Neural cell (in vitro differentiated cells): Measurements from ENCODE around the gene NATD1. TPM values are rescaled to one million over a fixed set of nuclear protein-coding genes. Genes with fewer than 3 reads are reported as not detected.

Source experiments
- H2AFZ ChIP-seq: fragments of 200-600, 300-800 bp; sonication (generic), shearing (Covaris generic); 2 replicates; pipeline ENCODE4 v1.6.0; 2014; ENCODE audit warnings: low read depth, mild to moderate bottlenecking, antibody characterized with exemption, low read length, moderate library complexity
- H3F3A ChIP-seq: fragments of 200-600 bp; shearing (Covaris generic); 2 replicates; pipeline ENCODE4 v1.6.1; 2016; ENCODE audit warnings: mild to moderate bottlenecking, moderate library complexity, mixed read lengths, antibody characterized with exemption, low read length; ENCODE audit not compliant: insufficient read depth, poor library complexity, severe bottlenecking
- H3K27ac ChIP-seq: fragments of 200-600, 300-800 bp; sonication (generic), shearing (Covaris generic); 2 replicates; pipeline ENCODE4 v1.5.1; 2014; ENCODE audit warnings: mild to moderate bottlenecking, low read length, moderate library complexity
- H3K27me3 ChIP-seq: fragments of 300-800, 200-600 bp; sonication (generic), shearing (Covaris generic); 2 replicates; pipeline ENCODE4 v1.6.0; 2014; ENCODE audit warnings: mild to moderate bottlenecking, low read depth, low read length, moderate library complexity; ENCODE audit not compliant: insufficient read depth
- H3K36me3 ChIP-seq: fragments of 300-800, 200-600 bp; sonication (generic), shearing (Covaris generic); 2 replicates; pipeline ENCODE4 v1.5.1; 2014; ENCODE audit warnings: mild to moderate bottlenecking, antibody characterized with exemption, low read length, moderate library complexity; ENCODE audit not compliant: insufficient read depth
- H3K4me2 ChIP-seq: fragments of 300-800, 200-600 bp; sonication (generic), shearing (Covaris generic); 2 replicates; pipeline ENCODE4 v1.6.0; 2014; ENCODE audit warnings: mild to moderate bottlenecking, low read length
- H3K4me3 ChIP-seq: fragments of 300-800, 200-600 bp; sonication (generic), shearing (Covaris generic); 2 replicates; pipeline ENCODE4 v1.5.1; 2014; ENCODE audit warnings: mild to moderate bottlenecking, low read length, moderate library complexity
- H3K79me2 ChIP-seq: fragments of 200-600 bp; shearing (Covaris generic); replicated peaks from 2 replicates; pipeline ENCODE4 v1.6.0; 2014; ENCODE audit warnings: mild to moderate bottlenecking, low read length, moderate library complexity; ENCODE audit not compliant: insufficient read depth
- H3K9ac ChIP-seq: fragments of 300-800, 200-600 bp; sonication (generic), shearing (Covaris generic); 2 replicates; pipeline ENCODE4 v1.6.1; 2016; ENCODE audit warnings: mild to moderate bottlenecking, low read length, mixed read lengths
- H3K9me2 ChIP-seq: fragments of 200-600 bp; shearing (Covaris generic); 2 replicates; pipeline ENCODE4 v1.6.1; 2016; ENCODE audit warnings: mild to moderate bottlenecking, low read length, mixed read lengths; ENCODE audit not compliant: insufficient read depth
- H3K9me3 ChIP-seq: fragments of 200-600, 300-800 bp; sonication (generic), shearing (Covaris generic); 2 replicates; pipeline ENCODE4 v1.6.1; 2016; ENCODE audit warnings: mild to moderate bottlenecking, mixed run types, low read length, moderate library complexity, mixed read lengths
- H4K20me1 ChIP-seq: fragments of 200-600 bp; shearing (Covaris generic); 2 replicates; pipeline ENCODE4 v1.6.1; 2016; ENCODE audit warnings: mild to moderate bottlenecking, mixed run types; ENCODE audit not compliant: insufficient read depth
- EP300 ChIP-seq: fragments of 450-650 bp; conservative IDR thresholded peaks from 2 replicates; pipeline ENCODE4 v1.6.1; 2014; ENCODE audit warnings: antibody characterized with exemption, mild to moderate bottlenecking, moderate library complexity; ENCODE audit not compliant: poor library complexity, severe bottlenecking
- EZH2 ChIP-seq: fragments of 200-600, 300-800 bp; shearing (Covaris generic), sonication (generic); IDR thresholded peaks from 2 replicates; pipeline ENCODE4 v1.6.1; 2014; ENCODE audit warnings: antibody characterized with exemption, low read length, borderline replicate concordance, mild to moderate bottlenecking; ENCODE audit not compliant: insufficient read depth, poor library complexity, severe bottlenecking
- MXI1 ChIP-seq: fragments of 450-650 bp; conservative IDR thresholded peaks from 2 replicates; pipeline ENCODE4 v1.6.1; 2014; ENCODE audit warnings: antibody characterized with exemption, mild to moderate bottlenecking; ENCODE audit not compliant: poor library complexity, severe bottlenecking
- POLR2AphosphoS5 ChIP-seq: IDR thresholded peaks from 2 replicates; pipeline ENCODE4 v1.6.1; 2012
- RAD21 ChIP-seq: fragments of 450-650 bp; conservative IDR thresholded peaks from 2 replicates; pipeline ENCODE4 v1.6.1; 2014; ENCODE audit warnings: antibody characterized with exemption, mild to moderate bottlenecking, moderate library complexity
- REST ChIP-seq: IDR thresholded peaks from 2 replicates; pipeline ENCODE4 v1.6.1; 2012; ENCODE audit warnings: borderline replicate concordance
- SMC3 ChIP-seq: fragments of 450-650 bp; conservative IDR thresholded peaks from 2 replicates; pipeline ENCODE4 v1.6.1; 2014; ENCODE audit warnings: antibody characterized with exemption, mild to moderate bottlenecking, moderate library complexity; ENCODE audit not compliant: poor library complexity
- TAF1 ChIP-seq: IDR thresholded peaks from 2 replicates; pipeline ENCODE4 v1.6.1; 2012; ENCODE audit warnings: low read depth
- polyA plus RNA-seq: library from polyadenylated mRNA; depleted of rRNA; stranded (reverse); fragments of >200 nt; gene quantifications from 2 replicates; pipeline ENCODE4 v1.2.3, GENCODE V29; 2014
- TF ChIP-seq, protein P1 (sequence below): fragments of 450-650 bp; IDR thresholded peaks from 2 replicates; pipeline ENCODE4 v1.5.1; 2014; ENCODE audit warnings: antibody characterized with exemption, mild to moderate bottlenecking, moderate library complexity; ENCODE audit not compliant: poor library complexity, severe bottlenecking

NATD1 gene
- polyA plus RNA-seq, 1 donor from 2014 or later: 2.8 TPM

DNA sequence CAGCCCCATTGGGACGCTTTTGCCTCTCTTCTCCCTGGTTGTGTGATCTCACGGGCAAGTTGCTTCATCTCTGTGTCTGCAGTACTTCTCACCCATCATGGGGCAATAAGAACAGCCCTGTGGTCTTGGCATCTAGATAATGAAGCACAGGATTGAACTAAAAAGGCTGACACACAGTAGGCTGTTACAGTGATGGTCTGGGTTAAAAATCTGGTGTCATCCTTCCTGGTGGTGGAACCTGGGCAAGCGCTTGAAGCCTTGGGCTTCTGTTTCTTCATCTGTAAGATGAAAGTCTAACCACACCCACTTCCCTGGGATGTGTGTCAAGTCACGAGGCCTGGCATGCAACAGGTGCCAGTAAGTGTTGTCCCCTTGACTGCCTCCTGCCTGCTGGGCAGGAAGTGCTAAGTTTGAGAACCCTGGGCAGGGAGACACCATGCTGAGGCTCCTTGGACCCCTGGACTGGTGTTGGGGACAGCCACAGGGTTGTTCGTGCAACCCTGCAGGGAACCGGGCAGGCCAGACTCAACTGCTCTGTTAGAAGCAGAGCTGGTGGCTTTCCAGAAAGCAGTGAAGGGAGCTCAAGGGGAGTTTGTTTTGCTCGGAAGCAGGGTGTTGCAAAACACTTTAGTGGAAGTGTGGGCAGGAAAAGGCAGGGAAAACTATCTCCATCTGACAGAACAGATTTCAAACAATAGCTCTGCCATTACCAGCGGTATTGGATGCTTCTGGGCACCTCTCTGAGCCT, 25.4 kb upstream of the NATD1 start:
- no peaks in the 10 kb centered on the region for H3K36me3 ChIP-seq
- no peaks in the 10 kb centered on the region for H3F3A ChIP-seq
- no peaks in the 10 kb centered on the region for H3K79me2 ChIP-seq
- H3K4me3 ChIP-seq: no peak overlapping the region
- H3K27me3 ChIP-seq: peaks cover 17% of the 10 kb centered on the region
- H3K9me2 ChIP-seq: no peaks in the 10 kb centered on the region
- H3K9ac ChIP-seq: no peak overlapping the region
- no peak overlapping the region for H3K4me2 ChIP-seq
- no peaks in the 10 kb centered on the region for H4K20me1 ChIP-seq
- no peaks in the 10 kb centered on the region for H3K9me3 ChIP-seq
- H3K27ac ChIP-seq: no peak overlapping the region
- no peak for TF ChIP-seq RAD21
- no peak for TF ChIP-seq EP300
- TF ChIP-seq EZH2: no peak
- TF ChIP-seq, protein P1, sequence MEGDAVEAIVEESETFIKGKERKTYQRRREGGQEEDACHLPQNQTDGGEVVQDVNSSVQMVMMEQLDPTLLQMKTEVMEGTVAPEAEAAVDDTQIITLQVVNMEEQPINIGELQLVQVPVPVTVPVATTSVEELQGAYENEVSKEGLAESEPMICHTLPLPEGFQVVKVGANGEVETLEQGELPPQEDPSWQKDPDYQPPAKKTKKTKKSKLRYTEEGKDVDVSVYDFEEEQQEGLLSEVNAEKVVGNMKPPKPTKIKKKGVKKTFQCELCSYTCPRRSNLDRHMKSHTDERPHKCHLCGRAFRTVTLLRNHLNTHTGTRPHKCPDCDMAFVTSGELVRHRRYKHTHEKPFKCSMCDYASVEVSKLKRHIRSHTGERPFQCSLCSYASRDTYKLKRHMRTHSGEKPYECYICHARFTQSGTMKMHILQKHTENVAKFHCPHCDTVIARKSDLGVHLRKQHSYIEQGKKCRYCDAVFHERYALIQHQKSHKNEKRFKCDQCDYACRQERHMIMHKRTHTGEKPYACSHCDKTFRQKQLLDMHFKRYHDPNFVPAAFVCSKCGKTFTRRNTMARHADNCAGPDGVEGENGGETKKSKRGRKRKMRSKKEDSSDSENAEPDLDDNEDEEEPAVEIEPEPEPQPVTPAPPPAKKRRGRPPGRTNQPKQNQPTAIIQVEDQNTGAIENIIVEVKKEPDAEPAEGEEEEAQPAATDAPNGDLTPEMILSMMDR: no peak
- TF ChIP-seq POLR2AphosphoS5: no peak
- no peak for TF ChIP-seq MXI1
- no peak for TF ChIP-seq SMC3
- no peak for TF ChIP-seq REST
- no peak for TF ChIP-seq TAF1
- H2AFZ ChIP-seq: no peak overlapping the region

DNA sequence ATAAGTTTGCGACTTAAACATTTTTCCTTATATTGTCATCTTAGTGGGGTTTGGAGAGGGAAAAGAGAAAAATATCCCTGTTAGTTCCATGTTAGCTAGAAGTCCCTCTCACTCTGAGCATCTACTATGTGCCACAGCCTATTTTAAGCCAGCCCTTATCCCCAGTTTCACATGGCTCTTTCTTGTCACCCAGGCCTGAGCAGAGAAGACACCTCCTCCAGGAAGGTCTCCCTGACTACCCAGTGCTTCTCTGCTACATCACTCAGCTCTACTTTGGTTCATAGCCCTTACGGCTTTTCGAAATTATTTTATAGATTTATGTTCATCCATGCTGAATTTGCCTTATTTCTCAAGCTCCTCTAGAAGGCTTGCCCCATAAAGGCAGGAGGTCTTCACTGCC, 24.1 kb upstream of the NATD1 start:
- Histone ChIP-seq H3K27ac (no peak overlapping the region), H3K9ac (no peak overlapping the region), H3K4me3 (no peak overlapping the region), H3F3A (no peaks in the 10 kb centered on the region), H2AFZ (no peak overlapping the region), H3K36me3 (no peaks in the 10 kb centered on the region), H3K79me2 (no peaks in the 10 kb centered on the region), H3K9me3 (no peaks in the 10 kb centered on the region), H3K4me2 (no peak overlapping the region), H4K20me1 (no peaks in the 10 kb centered on the region), H3K9me2 (no peaks in the 10 kb centered on the region), H3K27me3 (peaks cover 17% of the 10 kb centered on the region)
- TF ChIP-seq SMC3 (no peak), POLR2AphosphoS5 (no peak), TAF1 (no peak), MXI1 (no peak), EZH2 (no peak), RAD21 (no peak), EP300 (no peak), REST (no peak)
- TF ChIP-seq, protein P1: no peak
